ENCODE results near the gene GPRC5D. TPM values are rescaled to one million over a fixed set of nuclear protein-coding genes. Genes with fewer than 3 reads are reported as not detected.

Gene GPRC5D
- total RNA-seq, 1 donor from 2014 or later = not detected

DNA sequence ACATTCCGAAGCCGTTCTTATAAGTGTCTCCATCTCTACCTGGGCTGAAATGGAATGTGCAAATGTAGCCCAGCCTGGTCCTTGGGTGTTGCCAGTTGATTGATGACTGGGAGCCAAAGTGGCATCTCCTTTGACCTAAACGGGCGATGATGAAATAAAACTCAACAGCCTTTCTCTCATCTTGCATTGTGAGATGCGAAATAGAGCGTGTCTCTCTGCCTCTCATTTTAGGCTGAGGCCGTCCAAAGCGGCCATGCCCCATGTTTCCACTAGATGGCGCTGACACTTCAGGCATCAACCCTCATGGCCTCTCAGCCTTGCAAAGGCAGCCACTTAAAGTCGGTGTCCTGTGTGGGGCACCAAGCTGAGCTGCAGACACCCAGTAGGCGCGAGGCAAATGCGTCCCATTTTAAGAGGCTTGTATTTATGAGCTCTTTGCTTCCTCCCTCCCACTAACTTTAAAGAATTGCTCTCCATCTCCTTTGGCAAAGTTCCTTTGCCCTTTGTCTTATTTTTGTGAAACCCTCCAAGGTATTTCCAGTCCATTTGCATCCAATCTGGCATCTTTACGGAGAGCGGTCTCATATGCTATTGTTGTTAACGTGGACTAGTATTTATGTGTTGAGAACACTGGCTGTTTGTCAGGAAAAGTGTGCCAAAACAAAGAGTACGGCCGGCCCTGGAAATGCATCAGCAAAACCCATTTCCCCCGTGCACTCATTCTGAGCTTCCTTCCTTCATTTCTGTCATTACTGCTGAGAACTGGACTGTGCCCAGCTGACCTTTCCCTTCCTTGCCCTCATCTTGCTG is 35.6 kb downstream of the GPRC5D start:
- peaks cover 7% of the 10 kb centered on the region for H3K4me1 Mint-ChIP-seq
- H3K9me3 Mint-ChIP-seq = no peaks in the 10 kb centered on the region
- TF ChIP-seq, protein P1, sequence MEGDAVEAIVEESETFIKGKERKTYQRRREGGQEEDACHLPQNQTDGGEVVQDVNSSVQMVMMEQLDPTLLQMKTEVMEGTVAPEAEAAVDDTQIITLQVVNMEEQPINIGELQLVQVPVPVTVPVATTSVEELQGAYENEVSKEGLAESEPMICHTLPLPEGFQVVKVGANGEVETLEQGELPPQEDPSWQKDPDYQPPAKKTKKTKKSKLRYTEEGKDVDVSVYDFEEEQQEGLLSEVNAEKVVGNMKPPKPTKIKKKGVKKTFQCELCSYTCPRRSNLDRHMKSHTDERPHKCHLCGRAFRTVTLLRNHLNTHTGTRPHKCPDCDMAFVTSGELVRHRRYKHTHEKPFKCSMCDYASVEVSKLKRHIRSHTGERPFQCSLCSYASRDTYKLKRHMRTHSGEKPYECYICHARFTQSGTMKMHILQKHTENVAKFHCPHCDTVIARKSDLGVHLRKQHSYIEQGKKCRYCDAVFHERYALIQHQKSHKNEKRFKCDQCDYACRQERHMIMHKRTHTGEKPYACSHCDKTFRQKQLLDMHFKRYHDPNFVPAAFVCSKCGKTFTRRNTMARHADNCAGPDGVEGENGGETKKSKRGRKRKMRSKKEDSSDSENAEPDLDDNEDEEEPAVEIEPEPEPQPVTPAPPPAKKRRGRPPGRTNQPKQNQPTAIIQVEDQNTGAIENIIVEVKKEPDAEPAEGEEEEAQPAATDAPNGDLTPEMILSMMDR (conservative IDR thresholded peaks at IDR 0.05) = peak; percentile 100
- no peaks in the 10 kb centered on the region for H3K36me3 Mint-ChIP-seq (ENCODE audit: low read depth)
- peak; percentile 91 for DNase-seq (ENCODE audit: low read depth, low spot score)
- H3K4me3 Mint-ChIP-seq = no peak overlapping the region
- H3K27me3 Mint-ChIP-seq (ENCODE audit: low read depth) = peaks cover 24% of the 10 kb centered on the region
- H3K27ac Mint-ChIP-seq (ENCODE audit: unreplicated experiment) = no peak overlapping the region

DNA sequence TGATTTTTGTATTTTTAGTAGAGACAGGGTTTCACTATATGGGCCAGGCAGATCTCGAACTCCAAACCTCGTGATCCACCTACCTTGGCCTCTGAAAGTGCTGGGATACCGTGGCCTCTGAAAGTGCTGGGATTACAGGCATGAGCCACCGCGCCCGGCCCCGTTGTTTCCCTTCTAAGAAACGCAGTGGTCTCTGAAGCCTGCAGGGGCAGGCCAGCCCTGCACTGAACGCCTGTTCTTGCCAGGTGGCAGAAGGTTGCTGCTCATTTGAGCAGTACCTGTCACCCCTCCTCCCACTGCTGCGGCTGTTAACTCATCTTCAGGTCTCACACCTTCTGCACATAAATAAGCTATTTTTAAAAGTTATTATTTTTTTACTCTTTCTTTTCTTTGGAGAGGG is 36.3 kb downstream of the GPRC5D start:
- Mint-ChIP-seq H3K36me3 (ENCODE audit: low read depth) (no peaks in the 10 kb centered on the region), H3K4me1 (peaks cover 7% of the 10 kb centered on the region), H3K9me3 (no peaks in the 10 kb centered on the region), H3K27ac (ENCODE audit: unreplicated experiment) (no peak overlapping the region), H3K4me3 (no peak overlapping the region), H3K27me3 (ENCODE audit: low read depth) (peaks cover 24% of the 10 kb centered on the region)
- TF ChIP-seq, protein P1 (conservative IDR thresholded peaks at IDR 0.05) = no peak
- DNase-seq (ENCODE audit: low read depth, low spot score) = no peak

DNA sequence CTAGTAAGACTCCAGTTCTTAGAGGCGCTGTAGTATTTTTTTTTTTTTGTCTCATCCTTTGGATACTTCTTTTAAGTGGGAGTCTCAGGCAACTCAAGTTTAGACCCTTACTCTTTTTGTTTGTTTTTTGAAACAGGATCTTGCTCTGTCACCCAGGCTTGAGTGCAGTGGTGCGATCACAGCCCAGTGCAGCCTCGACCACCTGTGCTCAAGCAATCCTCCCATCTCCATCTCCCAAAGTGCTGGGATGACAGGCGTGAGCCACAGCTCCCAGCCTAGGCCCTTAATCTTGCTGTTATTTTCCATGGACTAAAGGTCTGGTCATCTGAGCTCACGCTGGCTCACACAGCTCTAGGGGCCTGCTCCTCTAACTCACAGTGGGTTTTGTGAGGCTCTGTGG is 39.3 kb downstream of the GPRC5D start:
- Mint-ChIP-seq H3K36me3 (ENCODE audit: low read depth) (no peaks in the 10 kb centered on the region), H3K4me3 (no peak overlapping the region), H3K9me3 (no peaks in the 10 kb centered on the region), H3K27me3 (ENCODE audit: low read depth) (peaks cover 24% of the 10 kb centered on the region), H3K27ac (ENCODE audit: unreplicated experiment) (no peak overlapping the region), H3K4me1 (peaks cover 7% of the 10 kb centered on the region)
- no peak for DNase-seq (ENCODE audit: low read depth, low spot score)
- TF ChIP-seq, protein P1 (conservative IDR thresholded peaks at IDR 0.05) = no peak

DNA sequence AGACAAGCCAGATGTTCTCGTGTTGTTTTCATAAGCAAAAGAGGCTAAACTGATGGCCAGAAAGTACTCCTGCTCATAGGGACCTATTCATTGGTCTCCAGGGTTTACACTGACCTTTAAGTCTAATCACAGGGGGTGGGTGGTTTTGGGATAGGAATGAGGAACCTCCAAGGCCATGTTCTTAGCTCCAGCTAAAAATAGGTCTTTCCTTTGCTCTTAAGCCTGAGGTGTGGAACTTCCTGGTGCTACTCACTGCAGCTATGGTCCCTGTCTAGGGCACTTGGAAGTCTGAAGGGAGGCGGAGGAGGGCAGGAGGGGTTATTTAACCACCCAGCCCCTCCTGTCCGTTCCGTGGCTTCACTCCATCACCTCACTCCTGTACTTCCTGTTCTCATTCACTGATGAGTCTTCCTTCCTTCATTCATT is 42.0 kb downstream of the GPRC5D start:
- Mint-ChIP-seq H3K36me3 (ENCODE audit: low read depth) (no peaks in the 10 kb centered on the region), H3K27me3 (ENCODE audit: low read depth) (peaks cover 20% of the 10 kb centered on the region), H3K9me3 (no peaks in the 10 kb centered on the region), H3K4me1 (no peaks in the 10 kb centered on the region), H3K27ac (ENCODE audit: unreplicated experiment) (no peak overlapping the region), H3K4me3 (no peak overlapping the region)
- no peak for DNase-seq (ENCODE audit: low read depth, low spot score)
- TF ChIP-seq, protein P1 (conservative IDR thresholded peaks at IDR 0.05) = no peak

DNA sequence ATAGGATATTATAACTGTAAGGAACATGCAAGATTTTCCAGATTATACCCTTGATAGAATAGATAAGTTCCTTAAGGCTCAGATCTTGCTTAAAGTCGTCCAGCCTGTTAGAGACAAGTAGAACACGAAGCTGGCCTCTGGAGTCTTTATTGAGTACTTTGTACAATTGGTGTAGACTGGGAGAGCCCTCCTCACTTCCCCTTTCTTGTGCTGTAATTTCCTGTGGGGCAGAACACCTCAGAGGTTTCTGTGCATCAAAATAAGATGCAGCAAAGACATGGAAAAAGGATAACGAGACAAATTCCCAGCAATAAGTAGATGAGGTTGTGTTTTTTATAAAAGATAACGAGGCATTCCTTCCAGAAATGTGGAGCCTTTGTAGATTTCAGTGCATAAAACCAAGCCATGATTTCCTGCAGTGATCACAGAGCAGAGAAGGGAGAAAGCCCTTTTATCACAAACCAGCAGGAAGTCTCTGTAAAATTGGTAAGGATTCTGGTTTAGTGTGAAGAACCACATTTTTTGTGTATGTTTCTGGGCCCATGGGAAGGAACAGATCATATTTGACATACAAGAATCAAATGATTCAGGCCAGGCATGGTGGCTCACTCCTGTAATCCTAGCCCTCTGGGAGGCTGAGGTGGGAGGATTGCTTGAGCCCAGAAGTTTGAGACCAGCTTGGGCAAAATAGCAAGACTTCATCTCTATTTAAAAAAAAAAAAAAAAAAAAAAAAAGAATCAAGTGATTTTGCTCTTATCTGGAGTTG is 42.6 kb downstream of the GPRC5D start:
- H3K36me3 Mint-ChIP-seq (ENCODE audit: low read depth) = no peaks in the 10 kb centered on the region
- no peak for DNase-seq (ENCODE audit: low read depth, low spot score)
- no peak overlapping the region for H3K27ac Mint-ChIP-seq (ENCODE audit: unreplicated experiment)
- peaks cover 20% of the 10 kb centered on the region for H3K27me3 Mint-ChIP-seq (ENCODE audit: low read depth)
- H3K9me3 Mint-ChIP-seq = no peaks in the 10 kb centered on the region
- H3K4me3 Mint-ChIP-seq = no peak overlapping the region
- TF ChIP-seq, protein P1 (conservative IDR thresholded peaks at IDR 0.05) = no peak
- H3K4me1 Mint-ChIP-seq = no peaks in the 10 kb centered on the region
